GM19023 (cell line): ENCODE measurements around the gene GALNT10.

Experiments
- ATAC-seq: cut with Tn5 transposase; IDR thresholded peaks from one replicate; pipeline ENCODE4 v1.9.1; 2021; ENCODE audit warnings: mild to moderate bottlenecking, moderate library complexity; ENCODE audit not compliant: unreplicated experiment

Gene GALNT10

DNA sequence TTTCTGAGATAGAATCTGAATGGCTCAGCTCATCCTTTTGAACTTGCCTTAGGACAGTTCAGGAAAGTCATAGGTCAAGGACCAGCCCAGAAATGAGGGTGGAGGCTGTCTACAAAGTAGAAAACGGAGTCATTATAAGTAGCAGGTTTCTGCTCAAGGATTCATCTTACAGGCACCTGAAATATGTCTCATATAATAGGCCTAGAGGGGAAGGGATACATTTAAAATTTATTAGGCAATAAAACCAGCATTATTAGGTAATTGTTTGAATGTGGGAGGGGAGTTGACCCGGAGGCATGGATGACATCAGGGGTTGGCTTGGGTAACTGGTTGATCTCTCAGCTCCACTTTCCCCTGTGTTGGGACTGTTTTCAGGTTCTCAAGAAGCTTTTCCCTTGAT is 11.9 kb upstream of the GALNT10 start:
- ATAC-seq: no peak

DNA sequence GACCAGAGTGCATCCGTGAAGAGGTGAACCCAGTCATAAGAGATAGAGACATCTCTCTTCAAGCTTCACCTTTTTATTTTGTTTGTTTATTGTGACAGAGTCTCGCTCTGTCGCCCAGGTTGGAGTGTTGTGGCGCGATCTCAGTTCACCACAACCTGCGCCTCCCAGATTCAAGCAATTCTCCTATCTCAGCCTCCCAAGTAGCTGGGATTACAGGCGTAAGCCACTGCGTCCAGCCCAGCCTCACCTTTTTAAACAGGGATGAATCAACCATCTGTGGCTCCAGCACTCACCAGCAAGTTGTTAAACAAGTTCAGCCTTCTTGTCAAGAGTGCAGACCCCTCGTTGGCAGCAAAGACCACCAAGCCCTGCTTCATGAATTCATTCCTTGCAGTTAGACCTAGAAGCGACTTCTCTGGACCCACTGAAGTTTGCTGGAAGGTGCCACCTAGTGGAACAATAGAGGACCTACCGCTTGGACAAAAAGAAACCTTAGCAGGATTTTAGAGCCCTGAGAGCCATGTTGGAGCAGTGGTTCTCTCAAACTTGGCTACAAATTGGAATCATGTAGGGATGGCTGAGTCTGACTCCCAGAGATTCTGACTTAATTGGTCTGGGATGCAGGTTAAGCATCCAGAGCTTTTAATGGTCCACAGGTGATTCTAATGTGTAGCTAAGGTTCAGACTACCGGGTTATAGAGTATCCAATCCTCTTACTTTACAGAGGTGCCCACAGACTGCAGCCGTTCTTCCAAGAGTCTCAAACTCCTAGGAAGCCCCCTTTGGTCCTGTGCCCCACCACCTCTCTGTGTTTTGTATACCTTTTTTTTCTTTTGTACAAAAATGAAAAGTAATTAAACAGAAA is 10.5 kb upstream of the GALNT10 start:
- ATAC-seq: peak; percentile 86

DNA sequence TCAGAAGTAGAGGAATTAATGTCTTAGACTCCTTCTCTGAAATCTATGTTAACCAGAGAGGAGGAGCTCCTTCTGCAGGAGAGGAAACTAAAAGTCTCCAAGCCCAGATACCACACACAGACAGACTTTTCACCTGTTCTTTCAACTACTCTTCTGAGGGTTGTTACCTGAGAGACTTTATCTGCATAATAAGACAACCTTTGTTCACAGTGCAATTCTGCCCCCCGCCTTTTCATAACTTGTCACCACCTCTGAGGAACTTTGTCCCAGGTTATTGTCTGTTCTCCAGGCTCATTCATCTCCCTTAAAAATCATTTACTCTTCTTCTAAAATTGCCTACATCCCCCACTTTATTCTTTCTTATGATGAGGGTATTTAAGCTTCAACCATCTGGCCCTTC is 9.4 kb upstream of the GALNT10 start:
- ATAC-seq: no peak

GRCh38 chr5:154189256-154189818 is 1.2 kb upstream of the GALNT10 start:
- ATAC-seq: no peak

GRCh38 chr5:154189819-154190594 is 526 bp upstream of the GALNT10 start:
- peak; percentile 79 for ATAC-seq

DNA sequence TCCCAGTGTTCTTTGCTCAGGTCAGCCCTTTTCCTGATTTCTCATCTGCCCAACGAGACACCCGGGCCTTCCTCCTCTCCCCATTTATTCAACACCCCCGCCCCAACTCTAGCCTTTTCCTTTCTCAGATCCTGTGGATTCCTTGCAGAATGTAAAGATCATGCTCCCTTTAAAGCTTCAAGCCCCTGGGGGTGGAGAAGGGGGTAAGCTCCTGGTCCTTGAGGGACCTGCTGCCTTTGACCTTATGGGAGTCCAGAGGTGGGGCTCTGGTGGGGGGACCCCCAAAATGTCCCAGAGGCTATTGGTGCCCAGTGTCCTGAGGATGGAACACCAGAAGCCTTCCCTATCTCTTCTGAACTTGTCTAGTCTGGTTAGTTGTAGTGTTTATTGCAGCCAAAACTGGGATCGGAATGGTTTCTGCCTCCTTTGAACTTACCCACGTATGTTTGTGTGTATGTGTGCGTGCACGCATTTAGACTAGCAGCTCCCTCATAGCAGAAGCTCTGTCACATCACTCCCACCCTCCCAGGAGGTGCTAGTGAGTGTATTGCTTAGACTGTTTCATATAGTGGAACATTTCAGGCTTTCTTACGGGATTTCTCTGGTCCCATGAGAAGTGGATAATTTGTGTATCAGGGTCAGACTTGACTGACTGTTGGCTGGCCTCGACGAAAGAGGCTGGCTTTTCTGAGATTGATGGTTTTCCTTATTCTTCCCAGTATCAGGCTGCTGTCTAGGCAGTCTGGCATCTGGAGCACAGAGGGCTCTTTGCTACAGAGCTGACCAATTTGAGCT is 1.1 kb downstream of the GALNT10 start:
- no peak for ATAC-seq

- no peak for ATAC-seq
Measured at GRCh38 chr5:154193283-154193682, 2.8 kb downstream of the GALNT10 start.

GRCh38 chr5:154193701-154194121 is 3.2 kb downstream of the GALNT10 start:
- no peak for ATAC-seq

DNA sequence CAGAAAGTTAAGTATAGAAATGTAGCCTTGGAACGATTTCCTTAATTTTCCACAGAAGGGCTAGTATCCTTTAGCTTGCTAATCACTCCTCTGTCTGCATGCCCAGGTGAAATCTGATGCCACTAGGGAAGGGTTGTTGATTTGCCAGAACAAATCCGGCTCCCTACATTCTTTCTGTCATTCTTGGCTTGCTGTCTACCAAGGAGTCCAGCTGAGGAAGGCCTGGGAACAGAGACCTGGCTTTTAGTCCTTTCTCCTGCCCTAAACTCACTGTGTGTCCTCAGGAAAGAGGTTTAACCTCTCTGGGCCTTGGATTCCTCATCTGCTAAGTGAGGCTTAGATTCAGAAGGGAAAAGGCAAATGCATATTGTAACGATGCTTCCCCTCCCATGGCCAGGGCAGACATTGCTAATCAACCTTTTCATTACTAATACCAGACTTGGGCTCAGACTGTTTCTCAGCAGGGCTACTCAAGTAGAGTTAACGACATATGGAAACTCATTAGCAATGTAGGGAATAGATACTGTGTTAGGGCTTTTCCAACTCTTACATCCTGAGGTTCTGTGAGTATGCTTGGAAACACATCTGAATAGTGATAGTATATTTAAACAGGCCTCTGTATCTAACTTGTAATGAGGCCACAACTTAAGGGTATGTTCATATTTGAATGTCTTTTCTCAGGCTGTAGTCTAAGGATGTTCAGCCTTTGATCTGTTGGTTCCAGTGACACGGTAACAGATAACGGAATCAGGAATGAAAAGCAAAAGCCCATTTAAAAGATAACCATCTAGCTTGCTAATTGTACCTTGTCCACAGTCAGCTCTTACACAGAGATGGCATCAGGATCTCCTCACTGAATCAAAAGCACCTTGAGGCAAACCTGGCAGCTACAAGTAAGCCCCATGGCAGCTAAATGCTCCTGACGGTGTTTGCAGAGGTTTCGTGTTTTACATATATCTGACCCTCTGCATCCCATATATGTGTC is 4.1 kb downstream of the GALNT10 start:
- no peak for ATAC-seq

DNA sequence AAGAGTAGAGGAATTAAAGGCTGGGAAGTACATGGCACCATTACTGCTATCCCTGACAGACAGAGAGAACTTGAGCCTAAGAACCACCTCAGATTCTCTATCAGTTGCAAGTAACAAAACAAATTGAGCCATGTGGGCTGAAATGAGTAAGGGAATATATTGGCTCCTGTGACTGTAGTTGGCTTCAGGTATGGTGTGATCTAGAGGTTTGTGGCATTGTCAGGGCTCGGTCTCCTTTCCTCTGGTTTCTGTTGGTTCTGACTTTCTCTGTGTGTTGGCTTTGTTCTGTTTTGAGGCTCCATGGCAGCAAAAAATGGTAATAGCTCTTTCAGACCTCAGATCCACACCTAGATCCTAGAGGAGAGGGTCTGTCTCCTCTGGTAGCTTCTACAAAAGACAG is 5.7 kb downstream of the GALNT10 start:
- ATAC-seq: no peak

DNA sequence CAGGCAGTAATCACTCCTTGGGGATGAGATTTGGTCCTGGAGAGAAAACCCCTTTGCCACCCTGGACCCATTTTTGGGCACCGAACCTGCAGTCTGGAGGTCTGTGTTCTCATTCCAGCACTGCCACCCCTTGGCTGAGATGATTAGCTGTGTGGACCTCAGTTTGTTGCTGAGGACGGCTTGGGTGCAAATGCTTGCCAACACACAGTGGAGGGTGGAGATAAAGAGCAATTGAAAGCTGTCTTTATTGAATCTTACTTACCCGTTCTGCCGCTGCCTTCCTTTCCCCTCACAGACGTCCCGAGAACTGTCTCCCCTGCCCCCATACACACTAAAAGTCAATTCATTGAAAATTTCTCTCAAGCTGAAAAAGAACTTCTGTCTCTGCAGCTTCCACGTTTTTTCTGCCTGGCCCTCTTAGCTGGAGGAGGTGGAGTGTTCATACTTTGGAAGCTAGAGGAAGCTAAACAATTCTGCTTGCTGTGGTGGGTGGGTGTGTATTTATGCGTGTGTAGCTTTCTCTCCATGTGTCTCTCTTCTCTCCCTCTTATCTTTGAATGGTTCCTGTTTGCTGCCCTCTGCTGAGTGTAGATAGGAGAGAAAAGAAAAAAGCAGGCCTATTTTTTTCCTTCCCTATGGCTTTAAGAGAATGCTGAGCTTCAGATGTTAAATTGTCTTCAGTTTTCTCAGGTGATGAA is 6.6 kb downstream of the GALNT10 start:
- ATAC-seq: no peak

GRCh38 chr5:154197801-154198491 is 7.4 kb downstream of the GALNT10 start:
- peak; percentile 46 for ATAC-seq

DNA sequence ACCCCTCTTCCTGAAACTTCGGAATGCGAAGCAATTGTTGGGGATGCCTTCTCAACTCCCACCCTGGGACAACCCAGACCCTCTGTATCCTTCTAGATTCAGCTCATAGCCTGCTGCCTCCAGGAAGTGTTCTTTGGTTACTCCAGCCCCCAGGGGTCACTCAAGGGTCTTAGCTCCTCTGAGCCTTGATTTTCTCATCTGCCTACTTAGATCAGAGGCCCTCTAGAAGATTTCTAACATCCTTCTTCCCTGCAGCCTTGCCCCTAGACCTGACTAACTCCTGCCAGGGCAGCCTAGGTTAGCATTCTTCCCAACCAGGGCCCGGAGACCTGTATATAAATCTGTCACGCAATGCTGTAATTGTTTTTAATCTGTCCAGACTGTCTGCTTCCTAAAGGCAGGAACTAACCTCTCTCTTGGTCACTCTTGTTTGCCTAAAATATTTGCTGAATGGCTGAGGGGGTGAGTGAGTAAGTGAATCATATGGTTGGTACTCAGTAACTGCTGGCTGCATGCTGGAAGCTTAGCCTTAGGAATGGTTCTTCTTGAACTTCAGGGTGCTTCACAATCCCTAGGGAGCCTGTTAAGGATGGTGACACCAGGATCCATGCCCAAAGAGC is 8.2 kb downstream of the GALNT10 start:
- no peak for ATAC-seq

- no peak for ATAC-seq
Measured at GRCh38 chr5:154199263-154199662, 8.7 kb downstream of the GALNT10 start.

GRCh38 chr5:154199671-154200220 is 9.2 kb downstream of the GALNT10 start:
- no peak for ATAC-seq

- no peak for ATAC-seq
Measured at GRCh38 chr5:154200221-154200620, 9.7 kb downstream of the GALNT10 start.

GRCh38 chr5:154201108-154201769 is 10.7 kb downstream of the GALNT10 start:
- ATAC-seq: no peak
